Measurements from ENCODE around the gene STAMBP. TPM values are rescaled to one million over a fixed set of nuclear protein-coding genes. Genes with fewer than 3 reads are reported as not detected.

Gene STAMBP
- total RNA-seq, 4 donors from 2014 or later, result 14.4 to 27.0 (median 20.0) TPM

DNA sequence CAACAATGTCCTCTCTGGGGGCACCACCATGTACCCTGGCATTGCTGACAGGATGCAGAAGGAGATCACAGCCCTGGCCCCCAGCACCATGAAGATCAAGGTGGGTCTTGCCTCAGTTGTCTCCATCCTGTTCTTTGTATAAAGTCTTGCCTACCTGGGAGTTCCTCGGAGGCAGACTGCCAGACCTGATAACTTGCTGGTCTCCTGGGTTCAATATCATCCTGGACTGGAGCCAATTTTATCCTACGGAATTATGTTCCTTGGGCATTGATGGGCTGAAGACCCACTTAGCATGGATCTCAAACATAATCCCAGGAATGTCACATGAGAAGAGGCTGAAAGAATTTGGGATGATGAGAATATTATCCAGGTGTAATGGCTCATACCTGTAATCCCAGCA, 87.9 kb downstream of the STAMBP start:
- ATAC-seq (ENCODE audit: low FRiP score) (no peak), DNase-seq (ENCODE audit: low spot score) (no peak)

DNA sequence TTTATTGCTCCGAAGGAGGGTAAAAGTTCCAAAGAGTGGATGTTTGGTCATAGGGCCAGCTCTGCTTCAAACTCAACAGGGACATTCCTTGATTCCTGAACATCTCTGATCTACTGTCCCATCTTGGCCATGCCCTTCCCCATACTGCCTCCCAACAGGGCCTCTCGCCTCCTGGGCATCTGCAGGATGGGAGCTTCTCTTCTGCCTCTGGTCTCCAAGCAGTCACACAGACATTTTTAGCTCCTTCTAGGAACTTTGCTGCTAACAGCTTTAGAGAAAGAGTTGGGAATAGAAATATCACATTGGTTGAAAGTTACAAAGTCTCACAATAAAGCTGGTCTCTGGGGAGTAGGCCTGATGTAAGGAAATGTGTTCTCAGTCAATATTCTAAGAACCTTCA, 88.5 kb downstream of the STAMBP start:
- DNase-seq (ENCODE audit: low spot score), result no peak
- ATAC-seq (ENCODE audit: low FRiP score), result no peak
- TF ChIP-seq, protein P1, sequence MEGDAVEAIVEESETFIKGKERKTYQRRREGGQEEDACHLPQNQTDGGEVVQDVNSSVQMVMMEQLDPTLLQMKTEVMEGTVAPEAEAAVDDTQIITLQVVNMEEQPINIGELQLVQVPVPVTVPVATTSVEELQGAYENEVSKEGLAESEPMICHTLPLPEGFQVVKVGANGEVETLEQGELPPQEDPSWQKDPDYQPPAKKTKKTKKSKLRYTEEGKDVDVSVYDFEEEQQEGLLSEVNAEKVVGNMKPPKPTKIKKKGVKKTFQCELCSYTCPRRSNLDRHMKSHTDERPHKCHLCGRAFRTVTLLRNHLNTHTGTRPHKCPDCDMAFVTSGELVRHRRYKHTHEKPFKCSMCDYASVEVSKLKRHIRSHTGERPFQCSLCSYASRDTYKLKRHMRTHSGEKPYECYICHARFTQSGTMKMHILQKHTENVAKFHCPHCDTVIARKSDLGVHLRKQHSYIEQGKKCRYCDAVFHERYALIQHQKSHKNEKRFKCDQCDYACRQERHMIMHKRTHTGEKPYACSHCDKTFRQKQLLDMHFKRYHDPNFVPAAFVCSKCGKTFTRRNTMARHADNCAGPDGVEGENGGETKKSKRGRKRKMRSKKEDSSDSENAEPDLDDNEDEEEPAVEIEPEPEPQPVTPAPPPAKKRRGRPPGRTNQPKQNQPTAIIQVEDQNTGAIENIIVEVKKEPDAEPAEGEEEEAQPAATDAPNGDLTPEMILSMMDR (IDR thresholded peaks at IDR 0.05), result no peak

More for the DNA sequence above, 87.9 kb downstream of the STAMBP start:
- TF ChIP-seq, protein P1 (IDR thresholded peaks at IDR 0.05), result no peak

DNA sequence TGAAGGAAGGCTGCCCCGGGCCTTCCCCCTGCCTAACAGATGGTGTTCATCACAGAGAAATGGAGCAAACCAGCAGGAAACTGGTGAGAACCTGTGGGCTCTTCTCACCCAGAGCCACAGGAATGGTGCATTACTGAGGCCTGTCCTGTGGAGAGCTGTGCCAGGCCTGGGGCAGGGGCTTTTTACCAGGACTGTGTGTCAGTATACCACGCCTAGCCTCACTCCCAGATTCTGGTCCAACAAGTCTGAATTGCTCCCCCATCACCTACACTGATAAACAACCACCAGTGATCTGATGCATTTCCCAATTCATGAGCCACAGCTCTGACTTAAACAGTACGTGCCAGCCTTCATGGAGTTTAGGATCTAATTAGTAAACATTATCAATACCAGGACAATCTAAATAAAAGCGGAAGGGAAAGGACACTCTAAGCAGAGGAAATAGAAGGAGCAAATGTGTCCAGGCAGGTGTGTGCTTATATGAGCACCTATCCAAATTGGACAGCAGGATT, 89.0 kb downstream of the STAMBP start:
- TF ChIP-seq, protein P1 (IDR thresholded peaks at IDR 0.05), result no peak
- DNase-seq (ENCODE audit: low spot score) (no peak), ATAC-seq (ENCODE audit: low FRiP score) (no peak)

DNA sequence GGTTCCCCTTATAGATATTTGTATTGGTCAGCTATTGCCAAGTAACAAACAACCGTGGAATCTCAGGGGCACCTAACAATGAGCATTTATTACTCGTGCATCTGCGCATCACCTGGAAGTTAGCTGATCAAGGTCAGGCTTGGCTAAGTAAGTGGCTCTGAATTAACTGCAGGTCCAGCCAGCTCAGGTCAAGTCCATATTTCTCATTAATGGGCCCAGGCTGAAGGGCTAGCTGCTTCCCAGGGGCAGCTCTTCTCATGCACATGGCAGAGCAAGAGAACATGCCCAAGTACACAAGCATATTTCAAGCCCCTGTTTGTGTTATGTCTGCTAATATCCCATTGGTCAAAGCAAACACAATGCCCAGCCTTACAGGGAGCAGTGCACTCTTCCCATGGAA, 90.1 kb downstream of the STAMBP start:
- TF ChIP-seq, protein P1 (IDR thresholded peaks at IDR 0.05), result no peak
- no peak for DNase-seq (ENCODE audit: low spot score)
- ATAC-seq (ENCODE audit: low FRiP score), result no peak

DNA sequence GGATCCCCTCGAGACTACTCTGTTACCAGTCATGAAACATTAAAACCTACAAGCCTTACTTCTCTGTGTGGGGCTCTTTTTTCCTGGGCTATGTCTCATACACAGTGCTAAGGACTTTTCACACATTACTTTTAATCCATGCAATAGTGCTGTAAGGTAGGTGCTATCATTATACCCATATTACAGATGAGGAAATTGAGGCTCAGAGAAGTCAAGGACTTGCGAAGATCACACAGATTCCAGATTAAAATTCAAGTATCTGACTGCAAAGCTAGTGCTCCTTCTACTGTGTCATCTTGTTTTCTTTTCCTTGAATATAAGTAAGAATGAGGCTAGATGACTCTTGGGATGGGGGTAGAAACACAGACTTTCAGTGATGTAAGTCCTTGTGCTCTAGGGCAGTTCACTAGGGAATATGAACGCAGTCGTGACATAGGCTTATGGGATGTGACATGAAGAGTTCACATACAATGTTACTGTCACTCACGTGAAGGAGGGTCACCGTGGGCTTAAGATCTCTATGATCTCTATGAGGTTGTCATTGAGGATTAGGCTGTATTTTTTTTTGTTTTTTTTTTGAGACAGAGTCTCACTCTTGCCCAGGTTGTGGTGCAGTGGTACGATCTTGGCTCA, 91.0 kb downstream of the STAMBP start:
- TF ChIP-seq, protein P1 (IDR thresholded peaks at IDR 0.05), result no peak
- no peak for ATAC-seq (ENCODE audit: low FRiP score)
- no peak for DNase-seq (ENCODE audit: low spot score)

DNA sequence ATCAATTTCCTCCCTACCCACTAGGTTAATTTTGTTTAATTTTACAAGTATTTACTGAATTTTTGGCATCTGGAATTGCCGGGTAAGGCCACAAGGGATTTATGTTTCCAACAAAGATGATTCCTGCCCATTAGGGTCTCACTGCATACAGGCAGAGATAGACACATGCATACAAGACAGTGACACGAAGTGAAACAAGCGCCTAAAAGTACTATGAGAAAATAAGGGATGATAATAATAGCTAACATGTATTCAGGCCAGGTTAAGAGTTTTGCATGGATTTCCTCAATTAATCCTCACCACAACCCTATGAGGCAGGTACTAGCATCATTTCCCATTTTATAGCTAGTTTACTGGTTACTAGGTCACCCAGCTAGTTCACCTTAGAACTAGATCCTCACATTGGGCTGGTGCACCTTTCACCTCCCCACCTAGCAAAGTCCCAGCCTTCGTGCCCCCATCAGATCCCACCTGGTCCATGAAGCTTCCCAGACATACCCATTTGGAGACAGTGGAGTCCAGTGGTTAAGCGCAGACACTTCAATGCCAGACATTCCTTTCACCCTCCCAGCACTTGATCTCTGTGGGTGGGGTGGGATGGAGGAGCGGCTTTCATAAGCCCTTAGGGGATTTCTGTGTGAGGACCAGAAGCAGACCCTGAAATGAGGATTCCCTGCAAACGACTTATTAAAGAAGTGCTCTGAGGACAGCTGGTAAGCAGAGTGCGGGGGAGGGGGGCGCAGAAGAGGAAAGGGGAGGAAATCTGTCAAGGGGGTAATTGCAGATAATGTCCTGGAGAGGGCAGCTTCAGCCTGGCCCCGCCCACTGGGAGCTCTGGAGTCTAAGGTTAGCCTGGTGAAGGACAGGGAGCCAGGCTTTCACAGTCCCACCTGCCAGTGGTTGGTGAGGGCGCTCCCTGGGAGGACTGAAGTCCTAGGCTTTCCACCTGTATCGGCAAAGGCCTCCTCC, 92.1 kb downstream of the STAMBP start:
- no peak for DNase-seq (ENCODE audit: low spot score)
- TF ChIP-seq, protein P1 (IDR thresholded peaks at IDR 0.05), result no peak
- ATAC-seq (ENCODE audit: low FRiP score), result no peak

Data from omental fat pad (tissue), 4 donors.